Activated B cell treated with CpG ODN at 0.5 μM for 24 hours (primary cell): ENCODE data around the gene CAPN9. TPM values are rescaled to one million over a fixed set of nuclear protein-coding genes. Genes with fewer than 3 reads are reported as not detected.

Experiments
- ATAC-seq: fragments of 200-7000 bp; cut with Tn5 transposase; one replicate; pipeline ENCODE4 v1.10.0; 2021; ENCODE audit warnings: low read depth, mild to moderate bottlenecking, moderate library complexity
- CTCF ChIA-PET: fragments of 350-600 bp; sonication (Branson Sonifier 250); formaldehyde crosslinking; loops from one replicate; lab custom pipeline; 2021; ENCODE audit warnings: antibody characterized with exemption; lab: Charles Lee
- POLR2A ChIA-PET: fragments of 350-600 bp; sonication (Branson Sonifier 250); formaldehyde crosslinking; loops from one replicate; lab custom pipeline; 2021; ENCODE audit warnings: antibody characterized with exemption; lab: Charles Lee
- DNase-seq: peaks from one replicate; pipeline ENCODE4 v3.0.0; 2022
- H3K27ac Mint-ChIP-seq: one replicate; pipeline ENCODE4 v1.8.0; 2020; ENCODE audit warnings: mixed read lengths
- H3K27me3 Mint-ChIP-seq: one replicate; pipeline ENCODE4 v1.8.0; 2021; ENCODE audit warnings: mixed read lengths
- H3K36me3 Mint-ChIP-seq: one replicate; pipeline ENCODE4 v1.8.0; 2021; ENCODE audit warnings: low read depth, mixed read lengths
- H3K4me1 Mint-ChIP-seq: one replicate; pipeline ENCODE4 v1.8.0; 2021; ENCODE audit warnings: mixed read lengths
- H3K4me3 Mint-ChIP-seq: one replicate; pipeline ENCODE4 v1.8.0; 2020; ENCODE audit warnings: mild to moderate bottlenecking, mixed read lengths
- H3K9me3 Mint-ChIP-seq: one replicate; pipeline ENCODE4 v1.8.0; 2020; ENCODE audit warnings: mixed read lengths
- intact Hi-C: fragments of 100-400 bp; cut with micrococcal nuclease; formaldehyde crosslinking; loops from one replicate; pipeline ENCODE4 v1.15.1; 2024
- total RNA-seq: library from RNA; stranded (reverse); gene quantifications from 2 replicates; pipeline ENCODE4 v1.2.3, GENCODE V29; 2022
- TF ChIP-seq, protein P1 (sequence below): fragments of 200-600 bp; IDR thresholded peaks from one replicate; pipeline ENCODE4 v1.8.0; 2022; ENCODE audit warnings: antibody characterized with exemption, mild to moderate bottlenecking

The CAPN9 gene
- total RNA-seq, 1 donor from 2014 or later, result not detected

GRCh38 chr1:230824551-230824918, 77.3 kb downstream of the CAPN9 start:
- Mint-ChIP-seq H3K27ac (no peak overlapping the region), H3K27me3 (peaks cover 12% of the 10 kb centered on the region), H3K36me3 (no peaks in the 10 kb centered on the region), H3K4me1 (no peaks in the 10 kb centered on the region), H3K9me3 (no peaks in the 10 kb centered on the region), H3K4me3 (no peak overlapping the region)
- DNase-seq (no peak), ATAC-seq (no peak)
- POLR2A ChIA-PET, result no interaction called here
- CTCF ChIA-PET, result no interaction called here
- TF ChIP-seq, protein P1, sequence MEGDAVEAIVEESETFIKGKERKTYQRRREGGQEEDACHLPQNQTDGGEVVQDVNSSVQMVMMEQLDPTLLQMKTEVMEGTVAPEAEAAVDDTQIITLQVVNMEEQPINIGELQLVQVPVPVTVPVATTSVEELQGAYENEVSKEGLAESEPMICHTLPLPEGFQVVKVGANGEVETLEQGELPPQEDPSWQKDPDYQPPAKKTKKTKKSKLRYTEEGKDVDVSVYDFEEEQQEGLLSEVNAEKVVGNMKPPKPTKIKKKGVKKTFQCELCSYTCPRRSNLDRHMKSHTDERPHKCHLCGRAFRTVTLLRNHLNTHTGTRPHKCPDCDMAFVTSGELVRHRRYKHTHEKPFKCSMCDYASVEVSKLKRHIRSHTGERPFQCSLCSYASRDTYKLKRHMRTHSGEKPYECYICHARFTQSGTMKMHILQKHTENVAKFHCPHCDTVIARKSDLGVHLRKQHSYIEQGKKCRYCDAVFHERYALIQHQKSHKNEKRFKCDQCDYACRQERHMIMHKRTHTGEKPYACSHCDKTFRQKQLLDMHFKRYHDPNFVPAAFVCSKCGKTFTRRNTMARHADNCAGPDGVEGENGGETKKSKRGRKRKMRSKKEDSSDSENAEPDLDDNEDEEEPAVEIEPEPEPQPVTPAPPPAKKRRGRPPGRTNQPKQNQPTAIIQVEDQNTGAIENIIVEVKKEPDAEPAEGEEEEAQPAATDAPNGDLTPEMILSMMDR, result no peak
- intact Hi-C loops, result no loop called here

DNA sequence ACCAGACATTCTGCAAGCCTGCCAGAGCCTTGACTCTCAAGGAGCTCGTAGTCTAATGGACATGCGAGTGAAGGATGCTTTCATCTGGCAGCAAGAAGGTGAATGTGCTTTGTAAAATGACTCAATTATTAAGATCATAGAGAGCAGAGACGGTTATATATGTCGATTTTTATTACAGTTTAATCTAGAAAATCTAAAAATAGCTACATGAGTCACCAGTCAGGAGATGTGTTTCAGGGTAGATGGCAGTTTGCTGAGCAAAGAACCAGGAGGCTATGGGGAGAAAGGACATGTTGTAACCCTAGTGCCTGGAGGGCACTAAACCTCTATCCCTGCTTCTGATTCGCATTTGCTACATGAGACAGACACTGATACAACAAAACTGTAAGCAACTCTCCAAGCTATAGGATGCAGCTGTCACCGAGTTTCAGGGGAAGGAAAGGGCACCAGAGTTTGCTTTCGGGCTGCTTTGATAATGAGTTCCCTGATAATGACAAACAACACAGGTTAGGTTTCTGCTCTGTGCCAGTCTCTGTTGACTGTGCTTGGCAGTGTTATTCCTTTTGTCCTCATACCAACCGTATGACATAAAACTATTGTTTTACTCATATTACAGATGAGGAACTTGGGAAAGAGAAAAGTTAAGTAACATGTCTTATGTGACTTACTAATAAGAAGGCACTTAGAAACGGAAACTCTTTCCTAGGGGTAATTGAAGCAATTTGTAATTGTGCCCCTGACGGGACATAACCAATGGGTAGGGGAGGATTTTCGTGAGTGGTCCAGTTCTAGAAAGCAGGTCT, 77.9 kb downstream of the CAPN9 start:
- no peak for DNase-seq
- Mint-ChIP-seq H3K27ac (no peak overlapping the region), H3K4me1 (no peaks in the 10 kb centered on the region), H3K36me3 (no peaks in the 10 kb centered on the region), H3K9me3 (no peaks in the 10 kb centered on the region), H3K27me3 (peaks cover 12% of the 10 kb centered on the region), H3K4me3 (no peak overlapping the region)
- intact Hi-C loops, result no loop called here
- POLR2A ChIA-PET, result no interaction called here
- ATAC-seq, result no peak
- TF ChIP-seq, protein P1, result no peak
- CTCF ChIA-PET, result no interaction called here

- no peaks in the 10 kb centered on the region for H3K36me3 Mint-ChIP-seq
- ChIA-PET POLR2A (no interaction called here), CTCF (no interaction called here)
- no peak for ATAC-seq
- no peak for DNase-seq
- peaks cover 2% of the 10 kb centered on the region for H3K9me3 Mint-ChIP-seq
- H3K4me3 Mint-ChIP-seq, result no peak overlapping the region
- peaks cover 11% of the 10 kb centered on the region for H3K27me3 Mint-ChIP-seq
- H3K27ac Mint-ChIP-seq, result no peak overlapping the region
- intact Hi-C loops, result no loop called here
- no peaks in the 10 kb centered on the region for H3K4me1 Mint-ChIP-seq
- TF ChIP-seq, protein P1, result no peak
Measured at GRCh38 chr1:230825761-230826160, 78.6 kb downstream of the CAPN9 start.

GRCh38 chr1:230826166-230826875, 79.1 kb downstream of the CAPN9 start:
- no peak overlapping the region for H3K4me3 Mint-ChIP-seq
- ATAC-seq (no peak), DNase-seq (no peak)
- H3K36me3 Mint-ChIP-seq, result no peaks in the 10 kb centered on the region
- no peak overlapping the region for H3K27ac Mint-ChIP-seq
- H3K9me3 Mint-ChIP-seq, result peaks cover 5% of the 10 kb centered on the region
- intact Hi-C loops, result no loop called here
- H3K4me1 Mint-ChIP-seq, result no peaks in the 10 kb centered on the region
- CTCF ChIA-PET, result no interaction called here
- peaks cover 8% of the 10 kb centered on the region for H3K27me3 Mint-ChIP-seq
- POLR2A ChIA-PET, result no interaction called here
- TF ChIP-seq, protein P1, result no peak

DNA sequence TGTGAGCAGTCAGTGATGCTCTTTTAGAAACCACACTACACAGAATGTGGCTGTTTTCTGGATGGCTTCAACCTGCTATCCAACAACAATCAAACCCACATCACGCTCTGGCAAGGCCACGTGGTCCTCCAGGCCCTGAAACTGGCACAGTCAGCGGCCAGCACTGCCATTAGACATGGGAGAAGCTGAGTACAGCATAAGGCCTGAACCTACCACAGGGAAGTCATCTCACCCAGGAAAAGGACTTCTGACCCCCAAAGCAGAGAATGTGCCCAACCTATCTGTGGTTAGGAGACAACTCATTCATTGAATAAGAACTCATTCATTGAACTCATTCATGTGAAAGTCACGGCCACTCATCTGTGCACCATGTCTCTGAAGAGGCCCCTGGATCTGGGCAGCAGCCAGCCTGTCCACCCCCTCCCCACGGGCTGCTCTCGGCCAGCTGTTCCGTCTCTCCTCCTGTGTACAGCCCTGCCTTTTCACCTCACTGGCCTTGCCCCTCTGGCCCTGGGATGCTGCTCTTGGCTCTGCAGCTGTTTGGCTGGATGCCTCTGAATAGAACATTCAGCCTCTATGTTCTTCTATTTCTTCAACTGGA, 80.0 kb downstream of the CAPN9 start:
- H3K27me3 Mint-ChIP-seq, result peaks cover 8% of the 10 kb centered on the region
- H3K4me1 Mint-ChIP-seq, result no peaks in the 10 kb centered on the region
- DNase-seq, result no peak
- TF ChIP-seq, protein P1, result no peak
- ChIA-PET POLR2A (no interaction called here), CTCF (no interaction called here)
- no peak overlapping the region for H3K27ac Mint-ChIP-seq
- H3K36me3 Mint-ChIP-seq, result no peaks in the 10 kb centered on the region
- H3K4me3 Mint-ChIP-seq, result no peak overlapping the region
- no peak for ATAC-seq
- intact Hi-C loops, result no loop called here
- peaks cover 5% of the 10 kb centered on the region for H3K9me3 Mint-ChIP-seq
